ENCODE measurements around the gene CYP4F3.

Gene CYP4F3

DNA sequence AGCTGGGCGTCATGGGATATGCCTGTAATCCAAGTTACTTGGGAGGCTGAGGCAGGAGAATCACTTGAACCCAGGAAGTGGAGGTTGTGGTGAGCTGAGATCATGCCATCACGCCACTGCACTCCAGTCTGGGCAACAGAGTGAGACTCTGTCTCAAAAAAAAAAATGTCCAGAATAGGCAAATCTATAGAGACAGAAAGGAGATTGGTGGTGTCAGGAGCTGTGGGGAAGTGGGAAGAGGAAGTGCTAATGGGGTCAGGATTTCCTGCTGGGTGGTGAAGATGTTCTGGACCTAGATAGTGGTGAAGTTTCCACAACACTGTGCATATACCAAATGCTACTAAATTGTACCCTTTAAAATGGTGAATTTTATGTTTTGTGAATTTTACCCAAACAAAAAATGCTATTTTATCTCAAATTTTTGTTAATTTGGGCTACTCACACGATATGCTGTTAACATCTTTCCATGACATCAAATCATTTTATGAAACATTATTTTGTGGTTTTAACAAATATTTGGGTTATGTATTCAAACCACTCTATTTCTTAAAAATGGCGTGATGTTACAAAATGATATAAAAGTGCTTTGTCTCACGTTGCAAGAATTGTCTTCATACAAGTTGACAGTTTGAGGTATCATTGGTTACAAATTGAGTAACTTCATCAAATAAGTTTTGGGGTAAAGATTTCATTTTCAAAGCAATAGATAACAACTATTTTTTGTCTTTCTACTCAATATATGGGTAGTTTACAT is 7.4 kb upstream of the CYP4F3 start:
- TF ChIP-seq, protein P1, sequence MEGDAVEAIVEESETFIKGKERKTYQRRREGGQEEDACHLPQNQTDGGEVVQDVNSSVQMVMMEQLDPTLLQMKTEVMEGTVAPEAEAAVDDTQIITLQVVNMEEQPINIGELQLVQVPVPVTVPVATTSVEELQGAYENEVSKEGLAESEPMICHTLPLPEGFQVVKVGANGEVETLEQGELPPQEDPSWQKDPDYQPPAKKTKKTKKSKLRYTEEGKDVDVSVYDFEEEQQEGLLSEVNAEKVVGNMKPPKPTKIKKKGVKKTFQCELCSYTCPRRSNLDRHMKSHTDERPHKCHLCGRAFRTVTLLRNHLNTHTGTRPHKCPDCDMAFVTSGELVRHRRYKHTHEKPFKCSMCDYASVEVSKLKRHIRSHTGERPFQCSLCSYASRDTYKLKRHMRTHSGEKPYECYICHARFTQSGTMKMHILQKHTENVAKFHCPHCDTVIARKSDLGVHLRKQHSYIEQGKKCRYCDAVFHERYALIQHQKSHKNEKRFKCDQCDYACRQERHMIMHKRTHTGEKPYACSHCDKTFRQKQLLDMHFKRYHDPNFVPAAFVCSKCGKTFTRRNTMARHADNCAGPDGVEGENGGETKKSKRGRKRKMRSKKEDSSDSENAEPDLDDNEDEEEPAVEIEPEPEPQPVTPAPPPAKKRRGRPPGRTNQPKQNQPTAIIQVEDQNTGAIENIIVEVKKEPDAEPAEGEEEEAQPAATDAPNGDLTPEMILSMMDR (IDR thresholded peaks at IDR 0.05; ENCODE audit: low read depth, low read length, missing control alignments), result no peak
- H3K4me3 ChIP-seq (replicated peaks; ENCODE audit: low read depth, low read length), result no peak overlapping the region
- DNase-seq (ENCODE audit: extremely low read depth, low read depth), result no peak

GRCh38 chr19:15634105-15634504 is 6.6 kb upstream of the CYP4F3 start:
- H3K4me3 ChIP-seq (replicated peaks; ENCODE audit: low read depth, low read length), result no peak overlapping the region
- TF ChIP-seq, protein P1 (IDR thresholded peaks at IDR 0.05; ENCODE audit: low read depth, low read length, missing control alignments), result no peak

GRCh38 chr19:15635016-15635805 is 5.5 kb upstream of the CYP4F3 start:
- TF ChIP-seq, protein P1 (IDR thresholded peaks at IDR 0.05; ENCODE audit: low read depth, low read length, missing control alignments), result no peak
- no peak overlapping the region for H3K4me3 ChIP-seq (replicated peaks; ENCODE audit: low read depth, low read length)
- DNase-seq (ENCODE audit: extremely low read depth, low read depth), result no peak

More at GRCh38 chr19:15634105-15634504, 6.6 kb upstream of the CYP4F3 start:
- DNase-seq (ENCODE audit: extremely low read depth, low read depth), result no peak

- TF ChIP-seq, protein P1 (IDR thresholded peaks at IDR 0.05; ENCODE audit: low read depth, low read length, missing control alignments), result no peak
- no peak for DNase-seq (ENCODE audit: extremely low read depth, low read depth)
- no peak overlapping the region for H3K4me3 ChIP-seq (replicated peaks; ENCODE audit: low read depth, low read length)
These were observed 4.7 kb upstream of the CYP4F3 start for GRCh38 chr19:15636026-15636425.

- H3K4me3 ChIP-seq (replicated peaks; ENCODE audit: low read depth, low read length), result no peak overlapping the region
- TF ChIP-seq, protein P1 (IDR thresholded peaks at IDR 0.05; ENCODE audit: low read depth, low read length, missing control alignments), result no peak
- DNase-seq (ENCODE audit: extremely low read depth, low read depth), result no peak
These were observed 1.1 kb upstream of the CYP4F3 start for GRCh38 chr19:15639596-15639995.

DNA sequence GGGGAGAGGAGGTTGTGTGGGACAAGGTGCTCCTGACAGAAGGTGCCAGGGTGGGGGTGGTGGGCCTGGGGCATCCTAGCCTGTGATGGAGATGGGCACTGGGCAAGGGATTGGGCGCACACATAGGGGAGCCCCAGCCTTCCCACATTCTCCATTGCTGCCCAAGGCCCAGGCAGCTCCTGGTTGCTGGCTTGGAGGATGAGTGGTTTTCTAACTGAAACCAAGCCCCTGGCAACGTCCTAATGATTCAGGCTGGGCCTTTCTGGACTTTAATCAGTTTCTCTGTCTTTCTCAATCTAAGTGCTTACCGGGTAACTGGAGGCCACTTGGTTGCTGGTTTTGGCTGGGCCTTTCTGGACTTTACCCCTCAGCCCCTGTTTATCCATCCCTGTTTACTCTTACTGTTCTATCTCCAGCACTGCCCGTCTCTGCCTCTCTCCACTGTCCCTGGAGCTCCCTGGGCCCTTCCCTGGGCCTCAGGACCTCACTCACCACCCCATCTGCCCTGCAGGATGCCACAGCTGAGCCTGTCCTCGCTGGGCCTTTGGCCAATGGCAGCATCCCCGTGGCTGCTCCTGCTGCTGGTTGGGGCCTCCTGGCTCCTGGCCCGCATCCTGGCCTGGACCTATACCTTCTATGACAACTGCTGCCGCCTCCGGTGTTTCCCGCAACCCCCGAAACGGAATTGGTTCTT is 354 bp downstream of the CYP4F3 start:
- TF ChIP-seq, protein P1 (IDR thresholded peaks at IDR 0.05; ENCODE audit: low read depth, low read length, missing control alignments), result no peak
- no peak overlapping the region for H3K4me3 ChIP-seq (replicated peaks; ENCODE audit: low read depth, low read length)
- DNase-seq (ENCODE audit: extremely low read depth, low read depth), result no peak
